Osteoblast (primary cell): ENCODE measurements around the gene PDGFA. TPM values are rescaled to one million over a fixed set of nuclear protein-coding genes. Genes with fewer than 3 reads are reported as not detected.

Source experiments
- DNase-seq: peaks from one replicate; pipeline ENCODE4 v3.0.0; 2011; ENCODE audit warnings: low spot score, mixed read lengths; ENCODE audit not compliant: insufficient read length; ENCODE audit errors: missing footprints
- H2AFZ ChIP-seq: 2 replicates; pipeline ENCODE4 v1.6.0; 2011; ENCODE audit warnings: mild to moderate bottlenecking, low read length
- H3K27ac ChIP-seq: 2 replicates; pipeline ENCODE4 v1.5.1; 2011; ENCODE audit warnings: mild to moderate bottlenecking, low read depth, low read length, moderate library complexity
- H3K27me3 ChIP-seq: 2 replicates; pipeline ENCODE4 v1.6.0; 2012; ENCODE audit warnings: mild to moderate bottlenecking, control low read depth, inconsistent platforms, low read length, moderate library complexity; ENCODE audit not compliant: insufficient read depth
- H3K36me3 ChIP-seq: 2 replicates; pipeline ENCODE4 v1.5.1; 2011; ENCODE audit warnings: mild to moderate bottlenecking, low read length, control low read depth, moderate library complexity; ENCODE audit not compliant: insufficient read depth
- H3K4me1 ChIP-seq: 2 replicates; pipeline ENCODE4 v1.5.1; 2011; ENCODE audit warnings: mild to moderate bottlenecking, low read length, control low read depth, moderate library complexity; ENCODE audit not compliant: insufficient read depth
- H3K4me2 ChIP-seq: 2 replicates; pipeline ENCODE4 v1.6.0; 2011; ENCODE audit warnings: mild to moderate bottlenecking, low read length; ENCODE audit not compliant: insufficient read depth
- H3K4me3 ChIP-seq: fragments of 200-600 bp; sonication (generic); 3 replicates; pipeline ENCODE4 v1.5.1; 2012; ENCODE audit warnings: mild to moderate bottlenecking, low read length, inconsistent platforms; ENCODE audit not compliant: insufficient read depth
- H3K79me2 ChIP-seq: 2 replicates; pipeline ENCODE4 v1.6.0; 2012; ENCODE audit warnings: mild to moderate bottlenecking, low read length, control low read depth, inconsistent platforms; ENCODE audit not compliant: insufficient read depth
- H3K9me3 ChIP-seq: 2 replicates; pipeline ENCODE4 v1.5.1; 2011; ENCODE audit warnings: low read depth, low read length, control low read depth
- H4K20me1 ChIP-seq: 2 replicates; pipeline ENCODE4 v1.6.0; 2012; ENCODE audit warnings: mild to moderate bottlenecking, low read length, control low read depth; ENCODE audit not compliant: insufficient read depth
- CTCF ChIP-seq: IDR thresholded peaks from 2 replicates; pipeline ENCODE4 v1.5.1; 2011; ENCODE audit warnings: mild to moderate bottlenecking, low read depth, low read length, moderate library complexity; ENCODE audit errors: extremely low read depth
- total RNA-seq: library from RNA; depleted of rRNA; stranded (reverse); fragments of >200 nt; gene quantifications from 2 replicates; pipeline ENCODE4 v1.2.3, GENCODE V29; 2012

Gene PDGFA
- total RNA-seq, 1 donor: 32.6 TPM

GRCh38 chr7:557558-557881, 37.9 kb upstream of the PDGFA start:
- no peak for DNase-seq
- H4K20me1 ChIP-seq: no peaks in the 10 kb centered on the region

GRCh38 chr7:556837-557557, 37.4 kb upstream of the PDGFA start:
- H3K4me3 ChIP-seq: no peak overlapping the region
- no peaks in the 10 kb centered on the region for H3K4me1 ChIP-seq
- H4K20me1 ChIP-seq: no peaks in the 10 kb centered on the region
- H2AFZ ChIP-seq: no peak overlapping the region
- H3K9me3 ChIP-seq: no peaks in the 10 kb centered on the region
- H3K4me2 ChIP-seq: no peak overlapping the region
- TF ChIP-seq CTCF: no peak
- no peaks in the 10 kb centered on the region for H3K27me3 ChIP-seq
- H3K36me3 ChIP-seq: no peaks in the 10 kb centered on the region
- DNase-seq: no peak
- H3K27ac ChIP-seq: no peak overlapping the region
- H3K79me2 ChIP-seq: no peaks in the 10 kb centered on the region

More at GRCh38 chr7:557558-557881, 37.9 kb upstream of the PDGFA start:
- no peaks in the 10 kb centered on the region for H3K79me2 ChIP-seq
- no peaks in the 10 kb centered on the region for H3K9me3 ChIP-seq
- no peaks in the 10 kb centered on the region for H3K4me1 ChIP-seq
- no peaks in the 10 kb centered on the region for H3K27me3 ChIP-seq
- no peak overlapping the region for H3K4me2 ChIP-seq
- H3K4me3 ChIP-seq: no peak overlapping the region
- no peak for TF ChIP-seq CTCF
- no peak overlapping the region for H2AFZ ChIP-seq
- H3K27ac ChIP-seq: no peak overlapping the region
- no peaks in the 10 kb centered on the region for H3K36me3 ChIP-seq

GRCh38 chr7:556291-556826, 36.7 kb upstream of the PDGFA start:
- no peak overlapping the region for H3K27ac ChIP-seq
- no peak for TF ChIP-seq CTCF
- H3K4me1 ChIP-seq: no peaks in the 10 kb centered on the region
- H2AFZ ChIP-seq: no peak overlapping the region
- no peaks in the 10 kb centered on the region for H3K36me3 ChIP-seq
- H3K4me3 ChIP-seq: no peak overlapping the region
- H3K27me3 ChIP-seq: no peaks in the 10 kb centered on the region
- no peaks in the 10 kb centered on the region for H4K20me1 ChIP-seq
- H3K79me2 ChIP-seq: no peaks in the 10 kb centered on the region
- DNase-seq: no peak
- no peak overlapping the region for H3K4me2 ChIP-seq
- H3K9me3 ChIP-seq: no peaks in the 10 kb centered on the region

GRCh38 chr7:555551-556160, 36.0 kb upstream of the PDGFA start:
- TF ChIP-seq CTCF: no peak
- DNase-seq: no peak

More at GRCh38 chr7:555551-556160, 36.0 kb upstream of the PDGFA start:
- Histone ChIP-seq H3K27me3 (no peaks in the 10 kb centered on the region), H3K9me3 (no peaks in the 10 kb centered on the region), H2AFZ (no peak overlapping the region), H3K4me1 (no peaks in the 10 kb centered on the region), H3K79me2 (no peaks in the 10 kb centered on the region), H3K4me2 (no peak overlapping the region), H3K4me3 (no peak overlapping the region), H3K27ac (no peak overlapping the region), H3K36me3 (no peaks in the 10 kb centered on the region), H4K20me1 (no peaks in the 10 kb centered on the region)
